PC-9 (cell line): ENCODE results near the gene CCDC30. TPM values are rescaled to one million over a fixed set of nuclear protein-coding genes. Genes with fewer than 3 reads are reported as not detected.

Source experiments
- BruUV-seq: library from RNA; stranded (reverse); fragments of 400-500 nt; replicated peaks from 2 replicates; lab custom pipeline; 2021; lab: Mats Ljungman, UMichigan
- CTCF ChIA-PET: fragments of 300-600 bp; sonication (Branson Sonifier 250); formaldehyde crosslinking; loops from one replicate; lab custom pipeline; 2022; ENCODE audit warnings: antibody characterized with exemption; lab: Charles Lee
- POLR2A ChIA-PET: fragments of 300-600 bp; sonication (Branson Sonifier 250); formaldehyde crosslinking; loops from one replicate; lab custom pipeline; 2022; ENCODE audit warnings: antibody characterized with exemption; ENCODE audit not compliant: unreplicated experiment; lab: Charles Lee
- DNase-seq, 2 experiments: peaks; one replicate each; pipeline versions ENCODE4 v3.0.0 to v3.0.0-alpha.2; 2015 to 2022; ENCODE audit warnings: mixed read lengths in 1 of 2
- H2AFZ ChIP-seq: fragments of 200-600 bp; sonication (generic); 2 replicates; pipeline ENCODE4 v1.8.1; 2017; ENCODE audit warnings: antibody characterized with exemption
- H3F3A ChIP-seq: fragments of 200-600 bp; sonication (generic); 2 replicates; pipeline ENCODE4 v1.8.1; 2017; ENCODE audit warnings: antibody characterized with exemption, mild to moderate bottlenecking, low read depth; ENCODE audit not compliant: insufficient read depth
- H3K27ac ChIP-seq: fragments of 200-600 bp; sonication (generic); 2 replicates; pipeline ENCODE4 v1.6.1; 2016; ENCODE audit warnings: mixed run types
- H3K27me3 ChIP-seq: fragments of 200-600 bp; sonication (generic); 2 replicates; pipeline ENCODE4 v1.6.1; 2016; ENCODE audit warnings: low read depth, mixed run types; ENCODE audit not compliant: insufficient read depth
- H3K36me3 ChIP-seq: fragments of 200-600 bp; sonication (generic); 2 replicates; pipeline ENCODE4 v1.6.1; 2016; ENCODE audit warnings: low read depth, mixed run types
- H3K4me1 ChIP-seq: fragments of 200-600 bp; sonication (generic); replicated peaks from 2 replicates; pipeline ENCODE4 v1.6.1; 2016; ENCODE audit warnings: mixed run types; ENCODE audit not compliant: insufficient read depth
- H3K4me2 ChIP-seq: fragments of 200-600 bp; sonication (generic); 2 replicates; pipeline ENCODE4 v1.6.1; 2017; ENCODE audit warnings: mixed run types
- H3K4me3 ChIP-seq: fragments of 200-600 bp; sonication (generic); 2 replicates; pipeline ENCODE4 v1.6.1; 2016; ENCODE audit warnings: mixed run types
- H3K79me2 ChIP-seq: fragments of 200-600 bp; sonication (generic); 2 replicates; pipeline ENCODE4 v1.6.1; 2017; ENCODE audit warnings: low read depth, mixed run types
- H3K9me2 ChIP-seq: fragments of 200-600 bp; sonication (generic); 2 replicates; pipeline ENCODE4 v1.8.1; 2017; ENCODE audit warnings: mild to moderate bottlenecking; ENCODE audit not compliant: insufficient read depth
- H3K9me3 ChIP-seq: fragments of 200-600 bp; sonication (generic); 2 replicates; pipeline ENCODE4 v1.8.1; 2016; ENCODE audit warnings: low read depth; ENCODE audit not compliant: insufficient read depth
- H4K20me1 ChIP-seq: fragments of 200-600 bp; sonication (generic); 2 replicates; pipeline ENCODE4 v1.8.1; 2017; ENCODE audit not compliant: insufficient read depth
- EZH2 ChIP-seq: fragments of 200-600 bp; sonication (generic); IDR thresholded peaks from 2 replicates; pipeline ENCODE4 v1.8.0; 2017; ENCODE audit warnings: antibody characterized with exemption, low read depth
- intact Hi-C: fragments of 100-400 bp; cut with micrococcal nuclease; formaldehyde crosslinking; loops from one replicate; pipeline ENCODE4 v1.10.0; 2022; ENCODE audit not compliant: unreplicated experiment
- total RNA-seq: library from RNA; stranded (reverse); gene quantifications from 2 replicates; pipeline ENCODE4 v1.2.3, GENCODE V29; 2021
- TF ChIP-seq, protein P1 (sequence below): fragments of 200-600 bp; sonication (generic); conservative IDR thresholded peaks from 2 replicates; pipeline ENCODE4 v1.6.1; 2017; ENCODE audit warnings: mixed run types, antibody characterized with exemption, mild to moderate bottlenecking, moderate library complexity

CCDC30 gene
- total RNA-seq, 1 experiment from 2014 or later, result 10.2 TPM

DNA sequence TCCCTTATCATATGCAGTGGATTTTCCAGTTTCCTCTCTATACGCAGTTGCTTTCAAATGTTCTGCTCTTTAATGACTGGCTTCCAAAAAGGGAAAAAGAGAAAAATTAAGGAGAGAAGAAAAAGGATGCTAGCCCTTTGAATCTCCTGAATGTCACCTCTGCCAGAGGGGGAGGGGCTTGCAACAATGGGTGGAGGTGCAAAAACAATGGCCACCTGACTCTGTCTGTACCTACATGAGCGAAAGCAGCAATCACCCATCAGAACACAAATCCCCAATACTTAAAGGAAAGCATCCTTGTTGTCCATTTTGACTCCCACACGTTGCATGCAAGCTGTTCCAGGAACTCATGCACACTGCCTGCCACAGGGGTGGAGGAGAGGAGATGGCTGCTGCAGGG lies 61.2 kb downstream of the CCDC30 start:
- H2AFZ ChIP-seq, result no peak overlapping the region
- no peaks in the 10 kb centered on the region for H4K20me1 ChIP-seq
- no peaks in the 10 kb centered on the region for H3K4me1 ChIP-seq
- no peaks in the 10 kb centered on the region for H3F3A ChIP-seq
- H3K36me3 ChIP-seq, result no peaks in the 10 kb centered on the region
- ChIA-PET CTCF (no interaction called here), POLR2A (interaction anchor here (0.6 to 0.7 kb wide), 2 partner anchors 106 to 146 kb away, joined by 6 to 9 read pairs; no protein-coding TSS in a partner anchor)
- no peak for TF ChIP-seq EZH2
- TF ChIP-seq, protein P1, sequence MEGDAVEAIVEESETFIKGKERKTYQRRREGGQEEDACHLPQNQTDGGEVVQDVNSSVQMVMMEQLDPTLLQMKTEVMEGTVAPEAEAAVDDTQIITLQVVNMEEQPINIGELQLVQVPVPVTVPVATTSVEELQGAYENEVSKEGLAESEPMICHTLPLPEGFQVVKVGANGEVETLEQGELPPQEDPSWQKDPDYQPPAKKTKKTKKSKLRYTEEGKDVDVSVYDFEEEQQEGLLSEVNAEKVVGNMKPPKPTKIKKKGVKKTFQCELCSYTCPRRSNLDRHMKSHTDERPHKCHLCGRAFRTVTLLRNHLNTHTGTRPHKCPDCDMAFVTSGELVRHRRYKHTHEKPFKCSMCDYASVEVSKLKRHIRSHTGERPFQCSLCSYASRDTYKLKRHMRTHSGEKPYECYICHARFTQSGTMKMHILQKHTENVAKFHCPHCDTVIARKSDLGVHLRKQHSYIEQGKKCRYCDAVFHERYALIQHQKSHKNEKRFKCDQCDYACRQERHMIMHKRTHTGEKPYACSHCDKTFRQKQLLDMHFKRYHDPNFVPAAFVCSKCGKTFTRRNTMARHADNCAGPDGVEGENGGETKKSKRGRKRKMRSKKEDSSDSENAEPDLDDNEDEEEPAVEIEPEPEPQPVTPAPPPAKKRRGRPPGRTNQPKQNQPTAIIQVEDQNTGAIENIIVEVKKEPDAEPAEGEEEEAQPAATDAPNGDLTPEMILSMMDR, result no peak
- H3K4me2 ChIP-seq, result no peak overlapping the region
- H3K9me2 ChIP-seq, result no peaks in the 10 kb centered on the region
- H3K79me2 ChIP-seq, result no peaks in the 10 kb centered on the region
- H3K9me3 ChIP-seq, result peaks cover 4% of the 10 kb centered on the region; the same call in 1 of the 2 replicates
- intact Hi-C loops, result no loop called here
- DNase-seq, result no peak
- no peak overlapping the region for H3K4me3 ChIP-seq
- no peaks in the 10 kb centered on the region for H3K27me3 ChIP-seq
- BruUV-seq, result no TSS peak
- H3K27ac ChIP-seq, result no peak overlapping the region

GRCh38 chr1:42529724-42530181 lies 66.7 kb downstream of the CCDC30 start:
- H3K4me2 ChIP-seq, result no peak overlapping the region
- no peaks in the 10 kb centered on the region for H3K36me3 ChIP-seq
- H3K27ac ChIP-seq, result no peak overlapping the region
- H3K9me3 ChIP-seq, result no peaks in the 10 kb centered on the region
- H3K9me2 ChIP-seq, result no peaks in the 10 kb centered on the region
- H3K27me3 ChIP-seq, result no peaks in the 10 kb centered on the region
- H2AFZ ChIP-seq, result no peak overlapping the region
- no TSS peak for BruUV-seq
- no peaks in the 10 kb centered on the region for H4K20me1 ChIP-seq
- H3K4me3 ChIP-seq, result no peak overlapping the region
- 0 out of 2 replicates have a peak, but pooled peaks cover under 1% of the 10 kb centered on the region for H3F3A ChIP-seq
- peak in 1 of 2 experiments; percentile 44 for DNase-seq
- no peaks in the 10 kb centered on the region for H3K79me2 ChIP-seq
- CTCF ChIA-PET, result no interaction called here
- no peak for TF ChIP-seq EZH2
- TF ChIP-seq, protein P1, result no peak
- POLR2A ChIA-PET, result no interaction called here
- H3K4me1 ChIP-seq, result peaks cover 4% of the 10 kb centered on the region
- intact Hi-C loops, result no loop called here

GRCh38 chr1:42531043-42531442 lies 68.0 kb downstream of the CCDC30 start:
- no peak overlapping the region for H2AFZ ChIP-seq
- POLR2A ChIA-PET, result no interaction called here
- peaks cover 11% of the 10 kb centered on the region for H3F3A ChIP-seq
- H3K27ac ChIP-seq, result no peak overlapping the region
- intact Hi-C loops, result no loop called here
- peaks cover 16% of the 10 kb centered on the region for H3K4me1 ChIP-seq
- H3K4me3 ChIP-seq, result no peak overlapping the region
- no peak overlapping the region for H3K4me2 ChIP-seq
- no peak for DNase-seq
- no peaks in the 10 kb centered on the region for H3K27me3 ChIP-seq
- no peaks in the 10 kb centered on the region for H3K9me2 ChIP-seq
- no peaks in the 10 kb centered on the region for H4K20me1 ChIP-seq
- no peaks in the 10 kb centered on the region for H3K36me3 ChIP-seq
- H3K9me3 ChIP-seq, result no peaks in the 10 kb centered on the region
- TF ChIP-seq, protein P1, result no peak
- no peak for TF ChIP-seq EZH2
- BruUV-seq, result no TSS peak
- CTCF ChIA-PET, result no interaction called here
- no peaks in the 10 kb centered on the region for H3K79me2 ChIP-seq
